ENCODE measurements around the gene PPP2CA.

DNA sequence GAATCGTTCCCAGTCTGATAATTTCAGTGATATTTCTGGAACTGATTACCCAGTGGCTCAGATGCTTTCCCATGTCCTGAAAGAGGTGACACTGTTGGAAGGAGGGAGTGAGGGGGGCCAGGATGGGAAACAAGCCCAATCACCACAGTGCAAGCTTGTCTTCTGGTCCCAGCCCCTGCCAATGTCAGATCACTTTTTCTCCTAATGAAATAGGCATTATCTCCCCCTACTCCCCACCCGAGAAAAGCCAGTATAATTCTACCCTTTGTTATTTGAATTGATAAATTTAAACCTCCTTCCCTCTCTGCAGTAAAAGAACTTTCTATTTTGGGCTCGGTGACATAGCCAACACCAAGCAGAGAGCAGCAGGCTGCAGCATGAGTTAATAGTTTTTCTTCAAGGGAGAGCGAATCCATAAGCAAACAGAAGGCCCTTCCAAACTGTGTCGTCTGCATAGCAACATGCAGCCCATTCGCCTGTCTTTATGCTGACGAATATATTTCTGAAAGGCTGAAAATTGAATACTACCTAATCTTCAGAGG is 14.6 kb upstream of the PPP2CA start:
- TF ChIP-seq, protein P1, sequence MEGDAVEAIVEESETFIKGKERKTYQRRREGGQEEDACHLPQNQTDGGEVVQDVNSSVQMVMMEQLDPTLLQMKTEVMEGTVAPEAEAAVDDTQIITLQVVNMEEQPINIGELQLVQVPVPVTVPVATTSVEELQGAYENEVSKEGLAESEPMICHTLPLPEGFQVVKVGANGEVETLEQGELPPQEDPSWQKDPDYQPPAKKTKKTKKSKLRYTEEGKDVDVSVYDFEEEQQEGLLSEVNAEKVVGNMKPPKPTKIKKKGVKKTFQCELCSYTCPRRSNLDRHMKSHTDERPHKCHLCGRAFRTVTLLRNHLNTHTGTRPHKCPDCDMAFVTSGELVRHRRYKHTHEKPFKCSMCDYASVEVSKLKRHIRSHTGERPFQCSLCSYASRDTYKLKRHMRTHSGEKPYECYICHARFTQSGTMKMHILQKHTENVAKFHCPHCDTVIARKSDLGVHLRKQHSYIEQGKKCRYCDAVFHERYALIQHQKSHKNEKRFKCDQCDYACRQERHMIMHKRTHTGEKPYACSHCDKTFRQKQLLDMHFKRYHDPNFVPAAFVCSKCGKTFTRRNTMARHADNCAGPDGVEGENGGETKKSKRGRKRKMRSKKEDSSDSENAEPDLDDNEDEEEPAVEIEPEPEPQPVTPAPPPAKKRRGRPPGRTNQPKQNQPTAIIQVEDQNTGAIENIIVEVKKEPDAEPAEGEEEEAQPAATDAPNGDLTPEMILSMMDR (IDR thresholded peaks at IDR 0.05; ENCODE audit: control extremely low read depth in 1 of 3, insufficient read depth in 1 of 3, low read depth in 1 of 3, low read length in 3 of 3) = no peak
- TF ChIP-seq SIN3A (conservative IDR thresholded peaks at IDR 0.05 in 1 of 2, IDR thresholded peaks at IDR 0.05 in 1 of 2; ENCODE audit: low read depth in 1 of 2, low read length in 2 of 2) = no peak
- TF ChIP-seq, protein P2, sequence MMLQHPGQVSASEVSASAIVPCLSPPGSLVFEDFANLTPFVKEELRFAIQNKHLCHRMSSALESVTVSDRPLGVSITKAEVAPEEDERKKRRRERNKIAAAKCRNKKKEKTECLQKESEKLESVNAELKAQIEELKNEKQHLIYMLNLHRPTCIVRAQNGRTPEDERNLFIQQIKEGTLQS (IDR thresholded peaks at IDR 0.05; ENCODE audit: insufficient read depth, low read depth, low read length) = no peak
- TF ChIP-seq POLR2AphosphoS5 (IDR thresholded peaks at IDR 0.05; ENCODE audit: low read depth, low read length) = no peak
- no peak for TF ChIP-seq SRF (IDR thresholded peaks at IDR 0.05; ENCODE audit: low read depth, low read length)
- no peak for TF ChIP-seq ASH2L (IDR thresholded peaks at IDR 0.05; ENCODE audit: low read length)
- TF ChIP-seq CHD1 (IDR thresholded peaks at IDR 0.05; ENCODE audit: low read depth, low read length) = no peak
- TF ChIP-seq EP300 (IDR thresholded peaks at IDR 0.05; ENCODE audit: borderline replicate concordance in 1 of 2, low read depth in 2 of 2, low read length in 2 of 2) = no peak
